AG08395 (cell line): ENCODE data around the gene MRPL52.
"Not testable (repeated sequence)": the region's sequence is repeated elsewhere in the genome, so short reads cannot be mapped to it uniquely, and the experiment has no call there.

Experiments
- DNase-seq: peaks from one replicate; pipeline ENCODE4 v3.0.0; 2012; ENCODE audit warnings: mixed read lengths, low spot score

MRPL52 gene

DNA sequence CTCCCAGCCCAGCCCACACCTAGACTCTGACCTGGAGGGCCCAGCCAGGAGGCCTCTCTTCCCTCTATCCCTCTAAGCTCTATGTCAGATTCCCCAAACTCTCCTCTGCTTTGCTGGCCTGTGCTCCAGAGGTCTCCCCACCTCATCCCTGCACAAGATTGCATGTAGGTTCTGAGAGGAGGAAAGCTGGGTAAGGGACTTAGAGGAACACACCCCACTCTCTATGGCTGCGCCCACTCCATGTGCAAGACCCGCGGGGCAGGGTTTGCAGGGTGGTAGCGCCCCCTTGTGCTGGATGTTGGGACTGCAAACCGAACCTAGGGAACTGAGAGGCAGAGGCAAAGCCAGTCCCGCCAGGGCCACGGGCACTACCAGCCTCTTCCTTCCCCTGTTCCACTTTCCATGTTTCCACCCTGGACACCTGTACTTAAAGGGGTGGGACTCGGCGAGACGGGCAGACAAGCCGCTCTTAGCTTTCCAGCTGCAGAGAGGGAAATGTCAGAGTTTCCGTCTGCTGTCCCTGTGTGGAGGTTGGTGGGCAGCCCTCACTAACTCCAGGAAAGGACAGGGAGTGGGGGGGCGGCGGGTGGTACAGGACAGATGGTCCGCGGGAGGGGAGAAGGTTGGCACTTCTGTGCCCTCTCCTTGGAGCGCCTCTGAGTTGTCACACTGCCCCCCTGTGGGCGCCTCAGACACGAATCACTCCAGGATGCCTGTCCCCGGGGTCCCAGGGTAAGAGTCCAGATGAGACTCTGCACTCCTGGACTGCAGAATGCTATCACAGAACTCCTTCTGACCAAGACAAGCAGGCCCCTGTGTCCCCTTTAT, 23.5 kb downstream of the MRPL52 start:
- peak; percentile 72 for DNase-seq

DNA sequence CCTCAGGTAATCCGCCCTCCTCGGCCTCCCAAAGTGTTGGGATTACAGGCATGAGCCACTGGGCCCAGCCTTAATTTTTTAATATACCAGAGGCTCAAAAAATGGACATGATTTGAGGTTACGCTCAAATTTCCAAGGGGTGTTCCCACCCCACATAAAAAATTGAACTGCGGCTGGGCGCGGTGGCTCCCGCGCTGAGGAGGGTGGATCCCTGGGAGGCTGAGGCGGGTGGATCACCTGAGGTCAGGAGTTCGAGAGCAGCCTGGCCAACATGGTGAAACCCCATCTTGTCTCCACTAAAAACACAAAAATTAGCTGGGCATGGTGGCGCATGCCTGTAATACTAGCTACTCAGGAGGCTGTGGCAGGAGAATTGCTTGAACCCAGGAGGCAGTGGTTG, 24.6 kb downstream of the MRPL52 start:
- not testable (repeated sequence) for DNase-seq

DNA sequence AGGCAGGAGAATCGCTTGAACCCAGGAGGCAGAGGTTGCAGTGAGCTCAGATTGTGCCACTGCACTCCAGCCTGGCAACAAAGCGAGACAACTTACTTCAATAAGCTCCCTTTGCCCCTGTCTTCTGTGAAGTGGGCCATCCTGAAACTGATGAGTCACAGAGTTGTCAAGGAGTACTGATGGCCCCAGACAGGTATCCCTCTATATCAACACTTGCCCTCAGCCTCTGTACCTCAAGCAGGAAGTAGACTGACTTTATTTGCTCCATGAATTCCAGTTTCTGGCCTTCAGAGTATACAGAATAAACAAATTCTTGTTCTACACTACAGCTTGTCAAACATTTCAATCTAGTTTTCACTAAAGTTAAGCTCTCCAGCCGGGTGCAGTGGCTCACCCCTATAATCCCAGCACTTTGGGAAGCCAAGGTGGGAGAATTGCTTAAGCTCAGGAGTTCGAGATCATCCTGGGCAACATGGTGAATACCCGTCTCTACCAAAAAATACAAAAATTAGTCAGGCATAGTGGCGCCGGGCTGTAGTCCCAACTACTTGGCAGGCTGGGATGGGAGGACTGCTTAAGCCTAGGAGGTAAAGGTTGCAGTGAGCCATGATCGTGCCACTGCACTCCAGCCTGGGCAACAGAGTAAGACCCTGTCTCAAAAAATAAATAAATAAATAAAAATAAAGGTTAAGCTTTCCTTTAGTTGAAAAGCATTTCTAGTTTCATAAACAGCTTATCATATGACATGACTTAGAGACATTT, 25.5 kb downstream of the MRPL52 start:
- DNase-seq, result no peak

- no peak for DNase-seq
These were observed 26.7 kb downstream of the MRPL52 start for GRCh38 chr14:22856428-22856827.

DNA sequence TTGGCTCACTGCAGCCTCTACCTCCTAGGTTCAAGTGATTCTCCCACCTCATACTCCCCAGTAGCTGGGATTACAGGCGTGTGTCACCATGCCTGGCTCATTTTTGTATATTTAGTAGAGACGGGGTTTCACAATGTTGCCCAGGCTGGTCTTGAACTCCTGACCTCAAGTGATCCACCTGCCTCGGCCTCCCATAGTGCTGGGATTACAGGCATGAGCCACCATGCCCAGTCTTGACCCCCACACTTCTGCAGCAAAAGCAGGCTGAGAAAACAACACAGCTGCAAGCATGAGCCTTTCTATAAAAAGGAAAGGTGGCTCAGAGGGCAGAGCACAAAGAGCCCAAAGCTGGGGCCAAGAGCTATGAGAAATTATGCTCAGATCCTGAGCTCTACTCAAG, 30.7 kb downstream of the MRPL52 start:
- DNase-seq, result not testable (repeated sequence)

GRCh38 chr14:22861651-22862050, 32.0 kb downstream of the MRPL52 start:
- no peak for DNase-seq

- DNase-seq, result no peak
These were observed 35.3 kb downstream of the MRPL52 start for GRCh38 chr14:22864979-22865378.

- no peak for DNase-seq
These were observed 36.0 kb downstream of the MRPL52 start for GRCh38 chr14:22865424-22866405.

GRCh38 chr14:22866874-22867273, 37.2 kb downstream of the MRPL52 start:
- DNase-seq, result no peak

- DNase-seq, result no peak
These were observed 41.1 kb downstream of the MRPL52 start for GRCh38 chr14:22870811-22871223.

DNA sequence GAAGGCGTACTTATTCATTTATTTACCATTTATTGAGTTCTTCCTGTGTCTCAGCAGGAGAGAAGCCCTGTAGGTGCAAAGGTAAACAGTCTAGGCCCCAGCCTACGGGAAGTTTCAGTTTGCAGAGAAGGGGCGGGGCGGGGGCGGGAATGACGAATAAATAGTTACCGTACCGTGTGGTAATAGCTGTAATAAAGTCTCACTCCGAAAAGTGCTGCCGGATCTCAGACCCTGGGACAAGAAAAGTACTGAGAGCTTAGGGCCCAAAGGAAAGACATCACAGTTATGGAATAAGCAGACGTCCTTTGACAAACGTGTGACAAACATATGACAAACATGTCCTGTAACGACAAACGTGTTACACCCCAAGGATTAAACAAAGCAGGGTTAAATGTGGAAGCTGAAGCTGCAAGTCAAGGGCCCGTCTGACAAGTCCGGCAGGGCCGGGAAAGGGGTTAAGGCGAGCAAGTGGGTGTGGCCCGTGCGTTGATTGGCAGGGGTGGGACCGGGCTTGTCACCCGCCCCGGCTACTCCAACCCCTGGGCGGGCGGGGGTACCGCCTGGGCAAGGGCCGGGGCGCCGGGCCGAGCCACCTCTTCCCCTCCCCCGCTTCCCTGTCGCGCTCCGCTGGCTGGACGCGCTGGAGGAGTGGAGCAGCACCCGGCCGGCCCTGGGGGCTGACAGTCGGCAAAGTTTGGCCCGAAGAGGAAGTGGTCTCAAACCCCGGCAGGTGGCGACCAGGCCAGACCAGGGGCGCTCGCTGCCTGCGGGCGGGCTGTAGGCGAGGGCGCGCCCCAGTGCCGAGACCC, 41.7 kb downstream of the MRPL52 start, which contains the start of gene LRP10:
TSS of gene LRP10 (plus strand) at position 517 of the 809 bp plus-strand sequence. CDS start 564 bp downstream, outside the sequence.
- DNase-seq, result peak; percentile 87

DNA sequence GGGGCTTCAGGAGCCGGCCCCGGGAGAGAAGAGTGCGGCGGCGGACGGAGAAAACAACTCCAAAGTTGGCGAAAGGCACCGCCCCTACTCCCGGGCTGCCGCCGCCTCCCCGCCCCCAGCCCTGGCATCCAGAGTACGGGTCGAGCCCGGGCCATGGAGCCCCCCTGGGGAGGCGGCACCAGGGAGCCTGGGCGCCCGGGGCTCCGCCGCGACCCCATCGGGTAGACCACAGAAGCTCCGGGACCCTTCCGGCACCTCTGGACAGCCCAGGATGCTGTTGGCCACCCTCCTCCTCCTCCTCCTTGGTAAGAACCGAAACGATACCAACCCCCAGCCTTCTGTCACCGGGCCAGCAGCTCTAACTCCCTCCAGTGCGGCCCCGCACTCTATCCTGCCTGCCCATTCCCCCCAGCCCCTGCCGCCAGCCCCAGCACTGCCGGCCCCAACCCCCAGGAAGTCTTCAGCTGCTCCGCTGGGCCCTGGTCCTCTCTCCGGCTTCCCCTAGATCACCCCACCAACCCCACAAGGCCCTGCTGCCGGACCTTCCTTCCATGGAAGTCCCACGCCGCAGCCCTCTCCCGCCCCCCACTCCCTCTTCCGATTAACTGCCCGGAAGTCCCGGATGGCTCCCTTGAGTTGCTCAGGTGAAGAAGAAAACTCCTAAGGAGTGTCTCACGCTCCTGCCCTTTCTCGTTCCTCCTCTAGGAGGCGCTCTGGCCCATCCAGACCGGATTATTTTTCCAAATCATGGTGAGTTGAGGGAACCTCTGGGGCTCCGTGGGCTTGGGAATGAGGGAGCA, 42.5 kb downstream of the MRPL52 start:
- DNase-seq, result peak; percentile 83

GRCh38 chr14:22872833-22873520, 43.3 kb downstream of the MRPL52 start:
- DNase-seq, result no peak

DNA sequence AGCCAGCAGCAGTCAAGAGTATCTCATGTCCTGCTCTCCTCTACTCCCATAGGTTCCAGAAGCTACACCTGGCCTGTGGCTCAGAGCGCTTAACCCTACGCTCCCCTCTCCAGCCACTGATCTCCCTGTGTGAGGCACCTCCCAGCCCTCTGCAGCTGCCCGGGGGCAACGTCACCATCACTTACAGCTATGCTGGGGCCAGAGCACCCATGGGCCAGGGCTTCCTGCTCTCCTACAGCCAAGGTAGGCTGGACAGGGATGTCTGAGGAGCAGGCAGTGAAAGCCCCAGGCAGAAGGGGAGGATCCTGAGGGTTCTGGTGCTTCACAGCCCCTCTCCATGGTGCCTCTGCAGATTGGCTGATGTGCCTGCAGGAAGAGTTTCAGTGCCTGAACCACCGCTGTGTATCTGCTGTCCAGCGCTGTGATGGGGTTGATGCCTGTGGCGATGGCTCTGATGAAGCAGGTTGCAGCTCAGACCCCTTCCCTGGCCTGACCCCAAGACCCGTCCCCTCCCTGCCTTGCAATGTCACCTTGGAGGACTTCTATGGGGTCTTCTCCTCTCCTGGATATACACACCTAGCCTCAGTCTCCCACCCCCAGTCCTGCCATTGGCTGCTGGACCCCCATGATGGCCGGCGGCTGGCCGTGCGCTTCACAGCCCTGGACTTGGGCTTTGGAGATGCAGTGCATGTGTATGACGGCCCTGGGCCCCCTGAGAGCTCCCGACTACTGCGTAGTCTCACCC, 45.5 kb downstream of the MRPL52 start:
- DNase-seq, result no peak

- no peak for DNase-seq
These were observed 46.1 kb downstream of the MRPL52 start for GRCh38 chr14:22875748-22876319.

- DNase-seq, result no peak
These were observed 47.4 kb downstream of the MRPL52 start for GRCh38 chr14:22877000-22877501.

DNA sequence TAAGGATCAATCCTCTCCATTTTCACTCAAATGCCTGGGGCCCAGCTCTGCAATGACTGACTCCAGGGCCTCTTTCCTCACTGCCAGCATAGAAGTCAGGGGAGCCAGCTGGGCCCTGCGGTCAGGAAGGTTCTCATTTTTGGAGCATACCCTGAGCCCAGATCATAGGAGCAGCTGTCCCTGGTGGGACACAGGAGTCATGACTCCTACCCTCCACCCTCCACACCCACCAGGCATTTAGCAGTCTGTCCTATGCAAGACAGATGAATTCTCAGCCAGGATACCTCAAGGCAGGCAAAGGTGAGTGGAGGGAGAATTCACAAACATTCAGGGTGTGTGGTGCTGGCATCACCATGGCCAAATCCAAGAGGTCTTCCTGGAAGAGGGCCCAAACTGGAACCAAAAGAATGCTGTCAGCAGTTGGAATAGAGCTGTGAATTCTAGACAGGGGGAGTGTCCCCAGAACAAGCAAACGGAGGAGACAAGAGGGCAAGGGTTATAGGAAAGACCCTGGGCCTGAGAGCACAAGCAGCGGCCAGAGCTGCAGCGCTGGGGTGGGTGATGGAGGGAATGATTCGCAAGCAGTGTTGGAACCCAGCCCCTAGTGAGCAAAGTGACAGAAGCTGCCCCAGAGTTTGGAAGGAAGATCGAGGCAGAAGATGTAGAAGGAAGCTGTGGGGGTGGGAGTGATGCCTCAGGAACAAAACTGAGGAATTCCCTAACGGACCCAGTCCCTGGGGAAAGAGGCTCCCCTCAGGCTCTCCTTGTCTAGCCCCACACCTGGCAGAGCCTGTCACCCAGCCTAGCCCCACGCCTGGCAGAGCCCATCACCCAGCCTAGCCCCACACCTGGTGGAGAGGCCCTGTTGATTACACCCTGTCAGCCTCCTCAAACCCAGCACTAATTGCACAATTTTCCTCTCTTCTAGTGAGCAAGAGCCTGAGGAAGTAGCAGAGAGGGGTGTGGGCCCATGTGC, 48.9 kb downstream of the MRPL52 start:
- no peak for DNase-seq
